SH-SY5Y (cell line): ENCODE results near the gene KAT8.

Experiments
- GATA2 ChIP-seq: IDR thresholded peaks from 2 replicates; pipeline ENCODE4 v1.6.1; 2011; ENCODE audit warnings: mild to moderate bottlenecking, low read depth, low read length
- GATA3 ChIP-seq: IDR thresholded peaks from 2 replicates; pipeline ENCODE4 v1.6.1; 2011; ENCODE audit warnings: low read depth, mild to moderate bottlenecking, low read length, moderate library complexity

The KAT8 gene

GRCh38 chr16:31088459-31089183 is 28.8 kb upstream of the KAT8 start, which contains the start of gene PRSS53:
Gene PRSS53, minus strand, starts transcription at chr16:31088943. Its CDS starts 134 bp downstream, at chr16:31088809.
- TF ChIP-seq GATA2 (no peak), GATA3 (no peak)

- TF ChIP-seq GATA3 (no peak), GATA2 (no peak)
Observed at GRCh38 chr16:31089199-31089598, 28.3 kb upstream of the KAT8 start.

- no peak for TF ChIP-seq GATA2
- TF ChIP-seq GATA3, result no peak
Observed at GRCh38 chr16:31090540-31090939, 26.9 kb upstream of the KAT8 start.

GRCh38 chr16:31092330-31092729 is 25.1 kb upstream of the KAT8 start:
- TF ChIP-seq GATA3, result no peak
- no peak for TF ChIP-seq GATA2

GRCh38 chr16:31093132-31093703 is 24.2 kb upstream of the KAT8 start:
- no peak for TF ChIP-seq GATA2
- no peak for TF ChIP-seq GATA3

GRCh38 chr16:31094088-31094423 is 23.4 kb upstream of the KAT8 start:
- TF ChIP-seq GATA2 (no peak; the same call in 1 of the 2 replicates), GATA3 (no peak)

- TF ChIP-seq GATA3 (no peak), GATA2 (0 out of 2 replicates have a peak, but pooled peaks have one; percentile 23)
Observed at GRCh38 chr16:31094424-31095120, 22.9 kb upstream of the KAT8 start, which contains the start of gene VKORC1. Gene VKORC1, minus strand, starts transcription at chr16:31094797. Its CDS starts 68 bp downstream, at chr16:31094729.

GRCh38 chr16:31099860-31100638 is 17.4 kb upstream of the KAT8 start:
- TF ChIP-seq GATA3 (no peak), GATA2 (no peak)

- TF ChIP-seq GATA3 (no peak), GATA2 (no peak)
Observed at GRCh38 chr16:31105677-31106213, 11.7 kb upstream of the KAT8 start.

GRCh38 chr16:31106509-31107464 is 10.7 kb upstream of the KAT8 start:
- TF ChIP-seq GATA3, result no peak
- no peak for TF ChIP-seq GATA2

GRCh38 chr16:31107465-31107867 is 10.0 kb upstream of the KAT8 start:
- no peak for TF ChIP-seq GATA2
- no peak for TF ChIP-seq GATA3

GRCh38 chr16:31108035-31108793 is 9.2 kb upstream of the KAT8 start, which contains the start of gene BCKDK:
Gene BCKDK, plus strand, starts transcription at chr16:31108386. Its CDS starts 838 bp downstream, at chr16:31109224.
- TF ChIP-seq GATA3, result no peak
- no peak for TF ChIP-seq GATA2
